Right hindlimb (tissue), 1 donor: ENCODE data around the gene SMAD2.

Experiments used
- DNase-seq: peaks from one replicate; pipeline ENCODE4 v3.0.0-alpha.2; 2018

The SMAD2 gene

DNA sequence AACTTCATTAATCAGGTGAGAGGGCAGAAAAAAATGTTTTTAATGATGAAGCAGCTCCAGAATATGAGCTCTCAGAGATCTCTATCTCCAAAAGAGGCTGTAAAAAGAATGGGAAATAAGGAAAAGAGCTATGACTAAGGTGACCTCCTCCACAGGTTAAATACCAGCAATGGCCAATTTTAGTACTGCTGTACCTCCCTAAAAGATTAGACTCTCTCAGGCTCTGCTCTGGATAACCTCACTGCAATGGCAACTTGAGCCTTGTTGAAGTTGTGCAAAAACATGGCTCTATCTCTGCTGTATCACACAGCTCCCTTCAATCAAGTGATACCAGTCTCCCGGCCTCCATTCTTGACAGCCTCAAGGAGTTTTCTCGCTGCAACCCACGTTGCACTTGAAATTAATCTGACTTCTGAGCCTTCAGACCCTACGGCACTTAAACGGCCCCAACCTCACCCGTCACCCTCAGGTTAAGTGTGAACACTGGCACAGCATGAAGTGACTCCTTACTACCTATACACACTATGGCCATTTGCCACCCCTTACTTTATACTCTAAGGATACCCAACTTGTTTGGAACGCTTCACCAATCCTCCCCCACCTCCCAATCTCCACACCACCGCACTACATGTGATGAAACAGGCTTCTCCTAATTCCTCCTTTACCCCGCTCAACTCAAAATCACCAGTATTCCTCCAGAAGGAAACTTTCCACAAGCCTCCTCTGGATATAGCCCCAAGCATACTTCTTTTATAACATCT, 36.3 kb downstream of the SMAD2 start:
- no peak for DNase-seq

DNA sequence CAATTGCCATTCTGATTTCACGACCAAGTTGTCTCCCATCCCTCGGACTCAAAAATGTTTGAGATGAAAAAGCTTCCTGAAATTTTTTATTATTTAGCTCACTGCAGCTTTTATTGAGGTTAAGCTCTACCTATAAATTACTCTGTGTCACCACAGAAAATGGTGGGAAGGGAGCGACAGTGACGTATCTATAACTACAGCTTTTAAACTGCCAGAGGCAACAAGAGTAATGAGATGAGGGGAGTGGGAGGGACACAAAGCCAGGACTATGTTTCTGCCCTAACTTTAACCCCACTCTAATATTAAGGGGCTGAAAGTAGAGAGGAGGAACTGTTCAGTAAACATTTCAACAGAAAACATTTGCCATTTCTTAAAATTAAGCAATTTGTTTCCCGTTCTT, 37.4 kb downstream of the SMAD2 start:
- no peak for DNase-seq

DNA sequence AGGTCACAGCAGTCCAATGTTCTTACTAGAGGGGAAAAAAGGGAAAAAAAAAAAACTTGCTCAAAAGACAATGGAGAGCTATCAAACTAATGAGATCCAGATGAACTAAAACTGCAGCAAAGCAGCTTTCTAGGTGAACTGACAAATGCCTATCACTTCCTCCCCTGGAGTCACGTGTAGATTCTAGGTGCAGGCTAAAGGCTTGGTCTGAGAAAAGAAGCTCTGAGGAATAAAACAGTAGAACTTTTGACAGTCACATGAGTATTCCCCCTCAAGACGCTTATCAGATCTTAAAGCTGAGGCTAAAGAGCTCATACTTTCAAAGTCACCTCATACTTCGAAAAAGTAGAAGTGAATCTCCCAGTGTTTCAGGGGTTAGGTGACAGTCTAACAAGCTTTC, 42.3 kb downstream of the SMAD2 start:
- DNase-seq: no peak

DNA sequence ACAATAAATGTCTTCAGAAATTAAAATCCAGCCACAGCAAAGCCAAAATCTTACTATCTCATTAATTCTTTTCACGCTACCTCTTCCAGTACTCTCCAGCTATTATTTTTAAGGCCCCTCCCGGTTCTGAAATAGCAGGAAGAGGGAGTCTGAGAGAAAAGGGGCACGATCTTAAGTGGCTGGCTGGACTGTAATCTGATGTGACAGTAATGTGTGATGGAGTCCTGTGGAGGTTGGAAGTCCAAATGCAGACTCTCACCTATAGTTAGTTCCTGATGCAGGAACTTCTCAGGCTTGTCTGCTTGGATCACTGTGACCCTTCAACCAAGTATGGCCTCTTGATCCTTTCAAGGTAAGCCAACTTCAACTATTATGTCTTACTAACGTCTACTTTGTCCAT, 43.2 kb downstream of the SMAD2 start:
- DNase-seq: no peak

DNA sequence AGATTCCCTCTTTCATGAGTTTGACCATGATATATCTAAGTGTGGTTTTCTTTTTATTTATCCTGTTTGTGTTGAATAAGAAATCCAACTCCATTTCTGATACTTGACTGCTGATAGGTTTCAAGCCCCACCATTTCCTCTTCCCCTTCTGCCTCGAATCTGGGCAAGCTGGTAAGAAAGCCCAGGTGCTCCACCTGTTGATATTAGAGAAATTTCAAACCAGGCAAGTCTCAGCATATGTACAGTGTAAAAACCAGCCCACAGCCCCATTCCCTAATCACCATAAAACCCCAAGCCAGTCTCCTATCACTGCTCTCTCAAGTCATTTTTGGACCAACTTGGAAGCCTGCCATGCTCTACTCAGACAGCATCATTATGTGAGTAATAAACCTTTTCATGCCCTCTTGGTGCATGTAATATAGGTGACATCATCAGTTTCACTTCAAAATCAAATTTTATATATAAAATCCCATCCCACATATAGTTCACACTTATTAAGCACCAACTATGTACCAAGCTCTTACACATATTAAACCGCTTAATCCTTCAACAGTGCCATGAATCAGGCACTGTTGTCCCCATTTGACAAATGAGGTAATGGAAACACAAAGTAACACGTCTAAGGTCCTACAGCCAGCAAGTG, 46.6 kb downstream of the SMAD2 start:
- no peak for DNase-seq

DNA sequence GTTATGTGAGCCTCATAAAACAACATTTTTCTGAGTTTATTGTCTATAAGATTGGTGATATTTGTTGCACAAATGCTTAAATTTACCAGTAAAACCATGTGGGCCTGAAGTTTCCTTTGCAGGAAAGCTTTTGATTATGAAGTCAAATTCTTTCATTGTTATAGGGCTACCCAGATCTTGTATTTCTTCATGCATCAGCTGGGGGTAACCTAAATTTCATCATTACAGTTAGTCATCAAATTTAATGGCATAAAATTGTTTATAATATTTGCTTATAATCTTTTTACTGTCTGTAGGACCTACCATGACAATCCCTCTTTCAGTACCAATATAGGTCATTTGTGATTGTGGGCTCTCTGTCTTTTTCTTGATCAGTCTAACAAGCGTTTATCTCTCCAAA, 47.8 kb downstream of the SMAD2 start:
- no peak for DNase-seq

DNA sequence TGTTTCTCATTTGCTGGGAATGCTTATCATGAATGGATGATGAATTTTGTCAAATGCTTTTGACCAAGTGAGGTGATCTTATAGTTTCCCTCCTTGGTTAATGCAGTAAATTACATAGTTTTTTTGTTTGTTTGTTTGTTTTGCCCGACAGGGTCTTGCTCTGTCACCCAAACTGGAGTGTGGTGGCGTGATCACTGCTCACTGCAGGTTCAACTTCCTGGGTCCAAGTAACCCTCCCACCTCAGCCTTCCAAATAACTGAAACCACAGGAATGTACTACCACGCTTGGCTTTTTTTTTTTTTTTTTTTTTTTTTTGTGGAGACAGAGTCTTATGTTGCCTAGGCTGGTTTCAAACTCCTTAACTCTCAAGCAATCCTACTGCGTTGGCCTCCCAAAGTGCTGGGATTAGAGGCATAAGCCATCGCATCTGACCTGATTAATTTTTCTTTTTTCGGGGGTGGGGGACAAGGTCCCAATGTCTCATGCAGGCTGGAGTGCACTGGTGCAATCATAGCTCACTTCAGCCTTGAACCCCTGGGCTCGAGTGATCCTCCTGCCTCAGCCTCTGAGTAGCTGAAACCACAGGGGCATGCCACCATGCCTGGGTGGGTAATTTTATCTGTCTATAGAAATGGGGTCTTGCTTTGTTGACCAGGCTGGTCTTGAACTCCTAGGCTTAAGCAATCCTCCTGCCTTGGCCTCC, 48.6 kb downstream of the SMAD2 start:
- no peak for DNase-seq

DNA sequence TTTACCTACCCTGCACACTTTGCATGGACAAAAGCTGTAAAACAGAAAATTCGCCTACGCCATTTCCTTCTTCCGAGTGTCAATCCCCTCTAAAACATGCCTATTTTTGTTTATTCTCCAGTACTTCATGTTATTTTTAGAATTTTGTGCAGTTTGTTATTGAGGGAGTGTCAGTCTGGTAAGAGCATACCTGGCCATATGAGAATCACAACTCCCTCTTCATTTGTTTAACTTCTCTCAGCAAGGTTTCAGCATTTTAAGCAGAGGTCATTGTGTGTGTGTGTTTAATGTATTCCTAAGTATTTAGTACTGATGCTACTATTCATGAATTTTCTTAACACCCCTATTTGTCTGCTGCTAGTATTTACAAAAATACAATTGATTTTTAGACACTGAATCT, 49.4 kb downstream of the SMAD2 start:
- DNase-seq: no peak

DNA sequence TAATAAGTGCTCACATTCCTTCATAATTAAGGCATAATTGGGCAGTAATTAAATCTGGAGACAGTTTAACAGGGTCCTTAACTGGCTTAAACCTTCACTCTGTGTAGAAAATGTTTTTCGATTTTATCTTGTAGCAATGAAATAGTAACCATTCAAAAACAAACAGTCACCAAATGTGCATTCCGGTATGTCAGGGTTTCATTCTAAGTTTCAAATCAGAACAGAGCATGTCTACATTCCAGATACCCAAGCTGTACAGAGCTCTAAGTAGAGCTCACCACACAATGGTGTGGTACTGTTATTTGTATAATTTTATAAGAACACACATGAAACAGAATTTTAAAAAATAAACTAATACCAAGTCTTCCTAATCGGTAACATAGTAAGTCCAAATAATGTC, 52.6 kb downstream of the SMAD2 start:
- no peak for DNase-seq

DNA sequence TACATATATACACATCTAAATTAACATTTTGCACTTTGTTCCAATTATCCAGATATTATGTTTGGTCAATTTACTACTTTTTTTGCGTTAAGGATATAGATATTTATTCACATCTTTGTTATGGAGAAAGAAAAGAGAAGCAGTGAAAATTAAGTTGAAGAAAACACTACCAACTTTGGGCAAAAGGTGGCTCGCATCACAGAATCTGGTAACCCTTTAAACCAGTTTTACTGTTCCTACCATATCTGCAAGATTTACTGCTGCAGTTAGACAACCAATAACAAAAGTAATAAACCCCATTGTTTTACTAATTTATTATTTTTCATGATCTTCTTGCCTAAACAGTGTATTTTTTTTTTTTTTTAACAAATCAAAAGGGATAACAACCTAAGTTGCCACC, 53.6 kb downstream of the SMAD2 start:
- DNase-seq: no peak

DNA sequence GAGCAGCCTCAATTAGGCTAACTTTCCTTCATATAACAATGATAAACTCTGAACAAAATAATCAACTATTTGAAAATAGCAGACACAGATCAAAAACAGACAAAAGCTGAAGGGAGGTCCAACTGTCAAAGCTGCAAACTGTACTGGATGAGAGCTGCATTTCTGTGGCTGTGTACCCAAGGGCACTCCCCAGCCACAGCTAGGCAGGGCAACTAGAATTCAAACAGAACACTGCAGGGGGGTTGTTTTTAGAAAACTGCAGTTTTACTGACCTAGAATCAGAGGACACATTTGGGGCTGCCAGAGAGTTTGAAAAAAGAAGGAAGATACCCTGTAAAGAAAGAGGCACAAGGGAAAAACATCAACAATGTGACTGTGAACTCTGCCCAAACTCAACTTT, 56.8 kb downstream of the SMAD2 start:
- no peak for DNase-seq

DNA sequence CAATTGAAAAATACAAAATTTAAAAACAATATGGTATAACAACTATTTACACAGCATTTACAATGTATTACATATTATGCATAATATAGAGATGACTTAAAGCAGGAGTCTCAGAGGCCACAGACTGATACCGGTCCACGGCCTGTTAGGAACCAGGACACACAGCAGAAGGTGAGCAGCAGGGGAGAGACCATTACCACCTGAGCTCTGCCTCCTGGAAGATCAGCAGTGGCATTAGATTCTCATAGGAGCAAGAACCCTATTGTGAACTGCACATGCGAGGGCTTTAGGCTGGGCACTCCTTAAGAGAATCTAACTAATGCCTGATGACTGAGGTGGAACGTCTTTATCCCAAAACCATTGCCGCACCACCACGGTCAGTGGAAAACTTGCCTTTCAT, 58.0 kb downstream of the SMAD2 start:
- no peak for DNase-seq

DNA sequence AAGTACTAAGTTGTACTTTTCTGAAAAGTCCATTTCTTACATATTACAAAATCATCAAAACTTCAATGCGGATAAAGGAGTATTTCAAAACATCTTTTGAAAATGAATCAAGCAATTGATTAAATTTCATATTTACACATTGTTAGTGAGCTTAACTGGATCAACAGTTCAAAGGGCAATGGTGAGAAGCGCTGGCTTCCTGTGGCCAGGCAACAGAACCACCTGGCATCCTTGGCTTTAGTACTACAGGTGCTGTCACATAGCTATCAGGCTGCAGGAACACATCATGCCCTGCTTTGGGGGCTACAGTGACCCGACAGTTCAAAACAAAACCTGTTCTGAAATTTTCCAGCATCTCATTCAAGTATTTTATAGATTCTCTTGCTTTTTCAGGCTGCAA, 59.2 kb downstream of the SMAD2 start:
- no peak for DNase-seq

DNA sequence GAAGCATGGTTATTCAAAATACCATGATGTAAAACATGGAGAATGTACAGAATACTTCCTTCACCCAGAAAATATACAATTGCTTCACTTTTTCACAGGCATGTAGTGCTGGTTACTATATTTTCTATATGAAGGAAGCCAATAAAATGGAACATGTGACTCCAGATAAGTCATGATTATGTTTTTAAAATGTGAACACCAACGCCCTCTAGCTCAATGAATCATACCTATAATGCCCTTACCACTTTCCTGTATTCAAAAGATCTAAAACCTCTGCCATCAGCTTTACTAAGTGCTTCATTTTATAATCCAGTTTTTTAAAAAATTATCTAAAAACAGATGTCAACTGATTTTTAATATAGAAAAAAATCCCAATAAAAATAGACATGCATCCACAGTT, 59.9 kb downstream of the SMAD2 start:
- DNase-seq: no peak

DNA sequence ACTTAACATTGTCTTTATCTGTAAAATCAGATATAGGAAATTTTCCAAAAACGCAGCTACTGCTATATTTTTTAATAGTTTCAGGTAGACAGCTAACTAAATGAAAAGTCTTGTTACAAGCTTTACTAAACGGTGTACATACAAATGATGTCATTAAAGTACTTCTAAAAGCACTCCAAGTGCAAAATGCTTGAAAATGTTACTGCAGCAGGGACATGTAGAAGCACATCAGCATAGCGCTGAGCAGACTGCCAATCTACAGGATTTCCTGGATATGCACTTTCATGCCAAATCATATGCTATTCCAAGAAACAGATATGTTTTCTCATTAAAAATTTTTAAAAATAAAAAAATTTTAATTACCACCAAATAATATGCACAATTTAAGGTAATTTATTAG, 61.7 kb downstream of the SMAD2 start:
- DNase-seq: no peak

DNA sequence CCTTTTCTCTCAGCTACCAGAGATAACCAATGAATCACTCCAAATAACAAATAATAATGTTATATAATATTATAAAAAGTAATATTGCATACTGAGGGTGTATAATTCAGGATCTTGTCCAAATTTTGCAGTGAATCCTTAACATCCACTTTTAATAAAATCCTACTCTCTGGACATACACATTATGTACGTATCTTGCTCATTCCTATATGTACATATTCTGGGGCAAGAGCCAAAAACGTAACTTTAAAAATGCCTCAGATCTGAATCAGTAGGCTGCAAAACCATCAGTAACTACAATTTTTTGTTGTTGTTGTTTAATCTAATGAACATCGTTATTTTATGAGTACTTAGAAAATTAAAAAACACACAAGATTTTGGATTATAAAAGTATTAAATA, 65.3 kb downstream of the SMAD2 start:
- no peak for DNase-seq

DNA sequence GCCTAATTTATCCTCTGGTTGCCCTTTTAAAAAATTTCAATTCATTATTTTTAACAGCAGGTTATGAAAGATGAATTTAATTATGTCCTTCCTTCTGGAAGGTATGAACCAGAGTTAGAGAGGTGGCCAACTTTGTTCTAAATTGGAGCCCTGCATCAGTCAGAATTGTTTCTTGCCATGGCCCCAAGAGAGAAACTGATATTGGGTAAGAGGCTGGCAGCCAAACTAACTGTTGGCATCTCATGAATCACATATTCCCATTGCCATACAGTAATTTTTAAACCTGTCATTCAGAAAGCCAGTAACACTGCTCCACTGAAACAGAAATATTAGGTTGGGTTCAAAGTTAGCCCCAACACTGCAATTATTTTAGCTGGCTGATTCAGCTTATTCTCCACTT, 67.4 kb downstream of the SMAD2 start:
- no peak for DNase-seq

DNA sequence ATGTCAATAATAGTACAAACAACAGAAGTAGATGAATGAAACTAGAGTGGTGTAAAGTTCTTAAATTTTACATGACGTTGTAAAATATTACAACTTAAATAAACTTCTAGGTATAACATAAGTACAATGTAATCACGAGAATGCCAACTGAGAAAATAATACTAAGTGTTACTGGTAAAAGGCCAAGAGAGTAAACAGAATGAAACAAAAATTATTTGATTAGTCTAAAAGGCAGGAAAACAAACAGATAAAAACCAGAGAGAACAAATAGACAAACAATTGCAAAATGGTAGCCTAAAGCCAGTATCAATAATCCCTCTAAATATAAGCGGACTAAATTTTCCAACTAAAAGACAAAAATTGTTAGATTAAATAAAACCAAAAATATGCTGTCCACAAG, 71.9 kb downstream of the SMAD2 start:
- DNase-seq: no peak

DNA sequence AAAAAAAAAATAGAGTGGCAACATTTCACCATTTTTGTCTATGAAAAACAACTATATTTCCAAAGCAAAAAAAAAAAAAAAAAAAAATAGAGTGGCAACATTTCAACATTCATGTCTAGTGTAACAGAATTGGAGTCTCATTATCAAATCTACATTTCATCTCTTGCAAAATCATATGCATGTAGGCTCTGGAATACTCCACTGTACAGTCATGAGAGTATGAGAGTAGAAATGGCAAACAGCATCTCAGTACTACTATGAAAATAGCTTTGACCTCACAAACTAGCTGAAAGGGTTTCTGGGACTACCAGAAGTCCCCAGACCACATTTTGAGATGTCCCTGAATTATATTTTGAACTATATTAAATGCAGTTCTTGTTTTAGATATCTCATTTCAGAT, 82.8 kb downstream of the SMAD2 start:
- DNase-seq: no peak

DNA sequence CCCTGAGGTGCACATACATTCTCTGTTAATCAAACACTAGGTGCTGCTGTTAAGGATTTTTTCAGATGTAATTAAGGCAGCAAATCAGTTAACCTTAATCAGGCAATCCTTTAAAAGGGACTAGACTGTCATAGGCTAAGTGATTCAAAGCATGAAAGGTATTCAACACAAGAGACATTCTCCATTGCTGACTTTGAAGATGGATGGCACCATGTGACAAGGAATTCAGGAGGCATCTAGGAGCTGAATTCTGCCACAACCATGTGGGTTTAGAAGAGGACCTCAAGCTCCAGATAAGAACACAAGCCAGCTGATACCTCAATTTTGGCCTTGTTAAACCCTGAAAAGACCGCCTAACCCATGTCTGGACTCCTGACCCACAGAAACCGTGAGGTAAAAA, 84.0 kb downstream of the SMAD2 start:
- DNase-seq: no peak

DNA sequence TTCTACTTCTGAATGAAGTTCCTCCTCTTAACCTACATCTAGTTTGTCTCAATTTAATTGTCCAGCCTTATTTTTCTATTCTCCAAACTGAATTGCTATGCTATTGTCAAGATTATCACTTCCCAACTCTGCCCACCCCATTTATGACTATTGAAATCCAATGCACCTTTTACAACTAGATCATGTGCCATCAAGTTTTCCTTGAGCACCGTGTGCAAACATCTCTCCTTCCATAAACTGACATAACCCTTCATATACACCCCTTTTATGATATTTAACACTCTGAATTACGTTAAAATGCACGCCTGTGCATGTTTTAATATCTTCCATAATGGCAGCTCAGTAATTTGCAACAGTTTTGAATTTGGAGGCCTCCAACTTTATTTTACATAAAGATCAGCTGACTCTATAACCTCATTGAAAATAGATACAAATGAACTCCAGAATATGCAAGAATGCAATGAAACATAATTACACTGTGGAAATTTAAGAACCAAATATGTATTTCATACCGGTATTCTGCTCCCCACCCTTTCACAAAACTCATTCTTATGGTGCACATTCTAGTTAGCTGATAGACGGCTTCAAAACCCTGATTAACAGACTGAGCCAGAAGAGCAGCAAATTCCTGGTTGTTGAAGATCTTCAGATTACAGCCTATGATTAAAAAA, 85.5 kb downstream of the SMAD2 start:
- no peak for DNase-seq

DNA sequence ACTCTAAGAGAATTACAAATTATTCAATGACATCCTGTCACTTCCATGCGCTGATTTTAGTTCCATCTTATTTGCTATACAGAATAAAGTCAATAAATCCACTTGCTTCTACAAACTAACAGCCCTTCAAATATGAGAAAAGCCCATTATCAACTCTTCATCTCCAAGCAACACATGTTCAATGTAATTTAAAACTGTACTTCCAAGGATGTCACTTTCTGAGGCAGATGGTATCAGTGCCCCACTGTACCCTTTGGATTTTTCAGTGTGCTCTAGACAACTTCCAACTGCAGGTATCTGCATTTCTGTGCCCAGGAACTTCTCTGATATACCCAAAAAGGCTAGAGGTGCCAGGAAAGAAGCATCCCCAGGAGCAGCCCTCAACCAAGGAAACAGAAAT, 87.6 kb downstream of the SMAD2 start:
- no peak for DNase-seq

DNA sequence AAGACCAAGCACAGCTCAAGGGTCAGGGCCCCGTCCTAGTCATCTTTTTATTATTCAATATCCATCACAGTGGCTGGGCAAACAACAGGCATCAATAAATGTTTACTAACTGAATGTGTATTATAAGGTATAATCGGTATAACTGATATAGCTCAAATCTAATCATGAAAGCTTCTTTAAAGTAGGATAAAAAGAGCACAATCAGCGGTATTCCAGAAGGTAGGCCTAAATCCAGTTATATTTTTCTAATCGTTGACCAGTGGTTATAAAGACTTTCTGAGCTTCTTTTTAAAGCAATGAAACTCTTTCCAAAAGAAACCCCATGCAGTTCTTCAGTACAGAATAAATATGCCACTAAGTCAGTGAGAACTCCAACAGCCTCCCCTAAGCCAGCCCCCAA, 92.1 kb downstream of the SMAD2 start:
- DNase-seq: no peak

DNA sequence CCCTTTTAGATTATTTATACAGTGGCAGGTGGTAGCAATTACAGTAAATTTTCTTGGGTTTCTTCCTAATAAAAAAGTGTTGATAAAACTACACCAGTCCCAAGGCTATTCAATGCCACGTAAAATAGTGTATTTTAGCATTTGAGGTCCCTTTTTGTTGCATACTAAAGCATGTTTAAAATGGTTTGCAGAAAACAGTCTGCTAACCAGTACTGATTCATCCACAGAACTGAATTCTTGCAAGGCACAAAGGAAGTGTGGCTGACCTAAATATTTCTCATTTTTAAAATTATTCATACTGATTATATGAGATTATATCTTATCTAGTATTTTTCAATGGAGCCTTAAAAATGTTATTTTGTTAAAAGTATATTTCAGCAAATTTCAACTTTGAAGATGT, 98.1 kb downstream of the SMAD2 start:
- no peak for DNase-seq
